ENCODE results near the gene PCCA.

GRCh38 chr13:100131863-100132574 lies 43.1 kb downstream of the PCCA start:
- no peak for TF ChIP-seq POLR2A (IDR thresholded peaks at IDR 0.05; ENCODE audit: low read length)
- no peak for TF ChIP-seq GATA1 (IDR thresholded peaks at IDR 0.05; ENCODE audit: low read depth, low read length)

All from erythroblast (primary cell).